GM21367 (cell line): ENCODE data around the gene RAB44.
"Not testable (repeated sequence)": the region's sequence is repeated elsewhere in the genome, so short reads cannot be mapped to it uniquely, and the experiment has no call there.

ENCODE experiments used
- ATAC-seq: cut with Tn5 transposase; IDR thresholded peaks from one replicate; pipeline ENCODE4 v1.9.1; 2021; ENCODE audit not compliant: unreplicated experiment

RAB44 gene, protein sequence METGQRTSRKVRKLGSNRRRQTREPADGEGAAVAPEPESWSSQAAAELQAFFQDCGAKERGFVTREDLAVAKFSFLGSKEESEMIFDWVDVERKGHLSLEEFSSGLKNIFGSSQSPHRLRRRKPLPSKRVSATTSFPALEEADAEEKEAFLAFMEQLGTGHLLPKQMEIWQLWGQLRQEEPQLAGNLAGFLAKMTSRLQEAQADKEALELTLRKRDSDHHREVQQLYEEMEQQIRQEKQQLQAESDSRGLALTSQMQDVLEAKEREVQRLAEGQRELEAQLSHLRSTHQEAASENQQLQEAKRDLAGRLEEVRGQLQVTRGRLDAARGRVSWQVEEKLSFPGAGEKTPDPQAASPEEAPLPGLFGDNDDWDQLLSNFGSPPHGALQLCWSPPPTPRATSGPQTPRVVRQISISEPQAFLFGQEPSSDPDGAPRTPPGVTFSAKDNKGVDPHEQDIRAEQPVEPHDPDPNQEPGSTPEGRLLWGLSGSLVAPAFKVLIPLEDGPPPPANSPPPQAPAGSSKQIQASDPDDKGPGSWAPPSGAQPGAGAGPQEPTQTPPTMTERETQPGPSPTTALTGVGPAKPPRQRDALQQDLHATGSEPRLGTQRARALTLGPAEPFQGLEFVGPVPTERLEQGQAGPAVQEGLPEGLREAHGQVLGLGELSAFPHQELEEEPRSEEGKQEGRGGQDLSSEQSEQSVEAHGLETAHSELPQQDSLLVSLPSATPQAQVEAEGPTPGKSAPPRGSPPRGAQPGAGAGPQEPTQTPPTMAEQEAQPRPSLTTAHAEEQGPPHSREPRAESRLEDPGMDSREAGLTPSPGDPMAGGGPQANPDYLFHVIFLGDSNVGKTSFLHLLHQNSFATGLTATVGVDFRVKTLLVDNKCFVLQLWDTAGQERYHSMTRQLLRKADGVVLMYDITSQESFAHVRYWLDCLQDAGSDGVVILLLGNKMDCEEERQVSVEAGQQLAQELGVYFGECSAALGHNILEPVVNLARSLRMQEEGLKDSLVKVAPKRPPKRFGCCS

DNA sequence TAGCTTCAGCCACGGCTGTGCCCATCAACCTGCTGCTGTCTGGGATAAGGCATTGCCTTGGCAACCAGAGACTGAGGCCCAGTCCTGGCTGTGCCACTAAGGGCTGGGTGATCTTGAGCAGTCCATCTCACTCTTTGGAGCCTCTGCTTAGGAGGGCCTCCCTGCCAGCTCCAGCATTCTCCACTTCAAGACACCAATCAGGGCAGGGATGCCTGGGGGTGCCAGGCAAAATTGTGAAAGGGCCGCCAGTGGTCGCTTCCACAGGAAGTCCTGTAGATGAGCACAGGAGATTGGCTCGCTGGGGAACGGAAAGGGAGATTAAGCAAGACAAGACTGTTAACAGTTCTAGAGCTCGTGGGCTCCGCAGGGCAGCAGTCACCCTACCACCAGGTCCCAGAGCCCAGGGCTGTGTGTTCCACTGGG, at the start of gene RAB44:
RAB44 (plus strand) TSS at position 346 of the 423 bp plus-strand sequence. CDS start 6,410 bp downstream, outside the sequence.
- no peak for ATAC-seq

DNA sequence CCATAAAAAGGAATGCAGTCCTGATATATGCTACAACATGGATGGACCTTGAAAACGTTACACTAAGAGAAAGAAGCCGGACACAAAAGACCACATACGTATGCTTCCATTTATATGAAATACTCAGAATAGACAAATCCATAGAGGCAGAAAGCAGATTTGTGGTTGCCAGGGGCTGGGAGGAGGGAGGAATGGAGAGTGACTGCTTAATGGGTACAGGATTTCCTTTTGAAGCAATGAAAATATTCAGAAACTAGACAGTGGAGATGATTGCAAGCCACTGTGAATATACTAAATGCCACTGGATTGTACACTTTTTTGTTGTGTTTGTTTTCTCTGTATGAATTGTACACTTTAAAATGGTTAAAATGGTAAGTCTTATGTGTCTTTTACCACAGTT, 48.5 kb upstream of the RAB44 start:
- ATAC-seq: no peak

DNA sequence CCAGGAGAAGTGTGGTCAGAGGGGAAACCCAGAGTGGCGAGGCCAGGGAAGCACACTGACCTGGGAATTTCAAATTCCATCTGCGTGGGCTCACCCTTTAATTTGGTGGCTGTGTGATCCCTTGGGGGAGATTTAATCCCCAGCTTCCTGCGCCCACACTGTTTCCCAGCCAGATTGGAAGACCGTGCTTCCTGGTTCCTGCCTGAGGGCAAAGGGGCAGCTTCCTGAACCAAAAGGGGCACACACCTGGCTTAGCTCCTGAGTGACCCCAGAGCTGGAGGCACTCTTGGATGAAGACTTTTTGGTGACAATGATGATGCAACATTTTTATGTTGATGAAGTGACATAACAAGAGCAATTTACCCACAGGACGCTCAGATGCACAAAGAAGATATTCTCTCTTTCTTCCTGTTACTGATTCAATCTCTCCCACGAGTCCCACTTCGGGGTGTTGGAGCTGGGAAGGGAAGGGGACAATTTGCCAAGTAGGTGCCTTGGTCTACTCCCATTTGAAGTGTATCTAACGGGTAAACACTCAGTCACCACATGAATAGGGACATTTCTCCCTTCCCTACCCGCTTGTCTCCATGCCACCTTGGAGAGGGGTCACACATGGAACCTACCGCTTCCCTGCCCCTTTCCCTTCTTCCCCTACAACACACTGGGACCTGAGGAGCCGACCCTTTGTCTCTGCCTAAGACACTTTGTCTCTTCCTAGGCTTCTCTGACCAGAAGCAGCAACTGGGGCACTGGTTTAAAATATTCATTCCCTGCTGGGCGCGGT, 47.7 kb upstream of the RAB44 start:
- ATAC-seq: no peak

DNA sequence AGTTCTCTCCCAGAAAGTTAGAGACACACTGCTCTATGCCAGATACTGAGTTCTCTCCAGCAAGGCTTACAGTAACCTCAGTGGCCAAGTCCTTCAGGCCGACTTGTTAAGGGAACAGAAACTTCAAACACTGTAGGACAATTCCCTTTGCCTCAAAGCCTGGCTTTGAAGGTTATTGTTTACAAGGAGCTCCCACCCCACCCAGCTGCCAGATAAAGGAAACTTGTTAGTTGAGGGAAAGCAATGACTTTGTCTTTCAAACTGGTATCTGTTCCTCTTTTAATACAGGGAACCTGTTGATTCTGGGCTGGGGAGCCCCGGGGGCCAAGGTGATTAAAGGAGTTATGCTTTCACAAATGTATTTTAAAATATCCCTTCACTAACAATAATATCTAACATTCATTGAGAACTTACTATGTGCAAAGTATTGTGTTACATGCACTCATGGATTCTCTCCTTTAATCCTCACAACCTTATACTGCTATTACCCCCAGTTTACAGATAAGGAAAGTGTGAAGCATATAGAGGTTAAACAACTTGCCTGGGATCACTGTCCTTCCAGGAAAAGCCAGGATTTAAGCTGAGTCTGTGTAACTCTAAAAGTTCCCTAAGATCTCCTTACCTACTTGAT, 46.7 kb upstream of the RAB44 start:
- no peak for ATAC-seq

DNA sequence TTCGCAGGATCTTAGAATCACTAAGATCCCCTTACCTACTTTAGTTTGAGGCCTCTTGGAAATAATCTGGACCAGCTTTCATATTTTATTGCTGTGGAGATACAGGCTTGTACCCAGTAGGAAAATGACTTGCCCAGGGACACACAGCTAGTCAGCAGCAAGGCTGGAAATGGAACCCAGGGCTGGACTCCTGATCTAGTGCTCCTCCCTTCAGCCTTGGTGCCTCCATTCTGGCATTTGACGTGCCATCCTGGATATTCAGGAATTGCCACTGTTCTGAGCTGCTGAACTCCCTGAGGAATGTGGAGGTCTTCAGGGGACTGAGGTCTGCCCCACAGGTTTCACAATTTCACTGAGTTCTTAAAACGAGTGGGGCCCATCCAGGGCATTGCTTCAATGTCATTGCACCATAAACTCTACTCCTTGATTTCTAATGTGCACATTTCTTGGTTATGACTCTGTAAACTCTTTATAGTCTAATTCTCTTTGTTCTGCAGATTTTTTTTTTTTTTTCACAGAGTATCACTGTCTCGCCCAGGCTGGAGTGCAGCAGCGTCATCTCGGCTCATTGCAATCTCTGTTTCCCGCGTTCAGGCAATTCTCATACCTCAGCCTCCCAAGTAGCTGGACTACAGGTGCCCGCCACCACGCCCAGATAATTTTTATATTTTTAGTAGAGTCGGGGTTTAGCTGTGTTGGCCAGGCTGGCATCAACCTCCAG, 45.8 kb upstream of the RAB44 start:
- ATAC-seq: no peak

DNA sequence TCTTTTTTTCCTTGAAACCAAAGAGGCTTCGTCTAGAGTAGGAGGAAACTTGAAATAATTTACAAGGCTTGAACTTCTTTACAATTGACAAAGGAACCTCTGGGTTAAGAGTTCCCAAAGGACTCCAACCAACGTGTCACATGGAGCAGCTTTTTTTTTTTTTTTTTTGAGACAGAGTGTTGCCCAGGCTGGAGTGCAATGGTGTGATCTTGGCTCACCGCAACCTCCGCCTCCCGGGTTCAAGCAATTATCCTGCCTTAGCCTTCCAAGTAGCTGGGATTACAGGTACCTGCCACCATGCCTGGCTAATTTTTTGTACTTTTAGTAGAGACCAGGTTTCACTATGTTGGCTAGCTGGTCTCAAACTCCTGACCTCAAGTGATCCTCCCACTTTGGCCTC, 43.2 kb upstream of the RAB44 start:
- ATAC-seq: not testable (repeated sequence)

DNA sequence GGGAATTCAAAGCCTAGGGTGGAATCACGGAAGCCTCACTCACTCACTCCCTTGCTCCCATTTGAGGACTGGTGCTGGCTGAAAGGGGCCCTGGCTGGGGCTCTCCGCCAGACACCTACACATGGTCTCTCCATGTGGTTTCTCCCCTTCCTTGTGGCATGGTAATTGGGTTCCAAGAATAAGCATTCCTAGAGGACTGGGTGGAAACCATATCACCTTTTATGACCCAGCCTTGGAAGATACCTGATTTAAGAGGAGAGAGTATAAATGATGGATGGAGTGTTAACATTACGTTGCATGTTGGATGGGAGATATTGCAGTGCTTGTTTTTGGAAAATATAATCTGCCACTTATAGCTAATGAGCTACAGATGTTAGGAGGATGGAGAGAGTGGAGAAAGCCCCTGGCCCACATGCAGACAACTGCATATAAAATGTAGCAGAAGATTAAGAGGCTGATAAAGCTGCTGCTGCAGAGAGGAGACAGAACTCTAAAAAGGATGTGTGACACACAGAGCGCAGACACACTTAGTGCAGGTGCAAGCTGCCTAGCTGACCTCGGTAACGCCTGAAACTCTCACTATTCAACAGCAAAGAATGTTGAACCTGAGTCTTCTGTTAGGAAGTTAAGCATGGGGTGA, 42.4 kb upstream of the RAB44 start:
- ATAC-seq: no peak

DNA sequence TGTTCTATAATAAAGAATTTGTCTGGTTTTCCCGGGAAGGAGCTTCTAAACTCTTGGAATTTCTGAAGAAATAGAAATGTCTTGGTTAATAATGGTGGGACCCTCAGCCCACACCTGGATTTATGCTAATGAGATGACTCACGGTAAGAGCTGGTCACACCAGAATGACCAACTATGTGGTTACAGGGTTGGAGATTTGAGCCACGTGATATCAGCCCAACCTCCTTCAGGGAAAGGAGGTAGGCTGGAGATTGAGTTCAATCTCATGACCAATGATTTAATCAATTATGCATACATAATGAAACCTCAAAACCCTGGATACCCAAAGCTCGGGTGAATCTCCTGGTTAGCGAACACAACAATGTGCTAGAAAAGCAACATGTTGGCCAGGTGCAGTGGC, 41.2 kb upstream of the RAB44 start:
- ATAC-seq: no peak

DNA sequence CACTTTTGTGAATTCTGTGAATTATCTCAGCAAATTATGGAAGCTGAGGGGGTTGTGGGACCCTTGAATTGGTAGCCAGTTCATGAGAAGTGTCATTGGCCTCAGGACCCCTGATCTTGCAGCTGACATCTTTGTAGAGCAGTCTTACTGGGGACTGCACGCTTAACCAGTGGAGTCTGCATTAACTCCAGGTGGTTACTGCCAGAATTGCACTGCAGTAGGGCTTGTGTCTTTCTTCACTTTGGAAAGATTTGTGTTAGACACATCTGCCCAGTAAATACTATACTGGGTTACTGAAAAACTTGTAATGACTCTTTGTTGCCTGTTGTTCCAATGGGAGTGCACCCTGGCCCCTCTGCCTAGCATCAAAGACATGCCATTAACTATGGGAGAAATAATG, 40.4 kb upstream of the RAB44 start:
- no peak for ATAC-seq

DNA sequence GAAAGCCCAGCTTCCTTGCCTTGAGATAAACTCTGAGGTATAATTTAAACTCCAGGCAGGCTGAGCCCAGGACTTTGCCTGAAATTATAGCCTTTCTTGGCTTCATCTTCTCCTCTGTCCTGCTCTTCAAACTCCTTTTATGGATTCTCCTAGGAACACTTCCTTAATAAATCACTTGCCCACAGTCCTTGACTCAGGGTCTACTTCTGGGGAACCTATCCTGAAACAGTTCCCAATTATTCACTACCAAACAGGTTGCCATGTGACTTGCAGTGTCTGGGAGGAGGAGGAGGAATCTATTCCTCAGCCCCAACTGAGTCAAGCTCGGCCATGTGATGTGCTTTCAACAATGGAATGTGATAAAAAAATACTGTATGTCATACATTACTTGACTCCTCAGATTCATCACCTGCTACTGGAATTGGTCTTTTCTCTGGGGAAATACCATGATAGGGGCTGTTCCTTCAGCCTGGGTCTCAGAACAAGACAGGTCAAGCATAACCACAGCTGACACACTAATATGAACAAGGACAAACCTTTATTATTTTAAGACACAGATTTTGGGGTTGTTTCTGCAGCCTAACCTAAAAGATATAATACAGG, 39.6 kb upstream of the RAB44 start:
- ATAC-seq: no peak

DNA sequence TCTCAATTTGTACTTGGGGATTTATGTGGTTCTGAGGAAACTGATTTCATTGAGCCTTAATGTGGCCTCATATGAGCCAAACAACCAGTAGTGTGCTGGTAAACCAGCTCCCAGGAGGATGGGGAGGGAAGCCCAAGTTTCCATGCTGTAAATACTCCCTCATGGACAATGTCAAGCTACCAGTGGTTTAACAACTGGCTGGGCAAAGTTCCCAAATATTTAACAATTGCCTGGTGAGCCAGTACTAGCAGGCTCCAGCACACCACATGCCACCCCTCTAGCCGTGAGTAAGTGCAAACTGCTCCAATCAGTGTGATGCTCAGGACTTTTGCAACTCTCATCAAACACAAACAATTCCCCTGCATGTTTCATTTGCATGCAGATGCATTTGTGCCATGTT, 38.4 kb upstream of the RAB44 start:
- ATAC-seq: no peak

DNA sequence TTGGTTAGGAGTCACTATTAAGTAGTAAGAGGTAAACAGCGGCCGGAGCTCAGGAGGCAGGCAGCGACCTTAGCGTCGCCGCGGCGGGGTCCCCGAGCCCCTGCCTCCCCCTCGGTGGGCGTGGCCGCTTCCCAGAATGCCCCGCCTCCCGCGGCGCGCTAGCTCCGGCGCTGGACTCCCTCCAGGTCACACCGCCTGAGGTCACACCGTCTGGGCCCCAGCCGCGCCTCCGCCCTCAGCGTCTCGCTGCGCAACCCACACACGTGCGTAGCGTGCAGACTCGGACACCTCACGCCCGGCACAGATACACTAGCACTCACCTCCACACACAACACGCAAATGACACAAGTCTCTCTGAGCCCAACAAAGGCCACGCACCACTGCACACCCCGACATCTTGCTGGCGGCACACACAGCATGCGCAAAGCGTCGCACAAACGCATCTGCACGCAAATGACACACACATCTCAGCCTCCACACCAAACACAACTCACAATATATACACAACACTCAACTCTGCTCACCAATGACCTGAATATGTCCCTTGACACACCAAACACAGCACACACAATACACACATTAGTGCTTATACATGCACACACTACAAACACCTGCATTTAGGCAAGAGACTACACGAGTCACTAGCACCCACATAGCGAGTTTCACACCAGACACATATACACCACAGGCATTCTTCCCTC, 36.7 kb upstream of the RAB44 start:
- no peak for ATAC-seq

DNA sequence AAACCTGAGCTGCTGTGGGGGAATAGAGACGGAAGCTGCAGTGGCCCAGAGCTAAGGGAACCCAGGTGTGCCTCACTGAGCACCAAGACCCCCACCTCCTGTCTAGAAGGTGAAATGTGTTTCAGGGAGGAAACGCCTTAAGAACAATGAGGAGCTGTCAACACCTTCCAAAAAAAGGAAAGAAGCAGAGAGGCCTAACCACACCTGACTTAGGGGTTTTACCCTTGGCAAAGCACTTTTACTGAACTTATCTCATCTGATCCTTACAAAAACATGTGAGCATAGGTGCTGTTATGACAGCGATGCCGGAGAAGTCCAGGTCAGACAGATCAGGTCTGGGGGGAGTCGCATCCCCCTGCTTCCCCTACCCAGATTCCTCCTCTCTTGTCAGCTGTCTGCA, 35.2 kb upstream of the RAB44 start:
- no peak for ATAC-seq

DNA sequence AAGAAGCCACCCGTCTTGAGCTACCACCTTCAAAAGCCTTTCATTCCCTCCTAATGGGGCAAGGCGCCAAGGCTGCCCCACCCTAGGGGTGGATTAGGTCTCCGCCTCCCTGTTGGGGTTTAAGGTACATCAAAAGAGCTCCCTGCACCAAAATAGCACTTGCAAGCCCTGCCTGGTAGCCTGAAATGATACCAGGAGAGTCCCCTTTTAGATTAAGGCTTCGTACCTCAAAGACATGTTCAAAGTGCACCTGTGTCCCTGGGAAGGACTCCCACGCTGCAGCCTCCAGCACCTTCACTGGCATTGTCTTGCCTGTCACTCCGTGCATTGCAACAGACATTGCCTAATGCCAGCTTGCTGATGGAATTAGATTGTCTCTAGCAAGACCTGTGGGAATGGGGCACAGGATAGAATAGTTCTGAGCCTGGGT, 34.8 kb upstream of the RAB44 start:
- ATAC-seq: no peak

DNA sequence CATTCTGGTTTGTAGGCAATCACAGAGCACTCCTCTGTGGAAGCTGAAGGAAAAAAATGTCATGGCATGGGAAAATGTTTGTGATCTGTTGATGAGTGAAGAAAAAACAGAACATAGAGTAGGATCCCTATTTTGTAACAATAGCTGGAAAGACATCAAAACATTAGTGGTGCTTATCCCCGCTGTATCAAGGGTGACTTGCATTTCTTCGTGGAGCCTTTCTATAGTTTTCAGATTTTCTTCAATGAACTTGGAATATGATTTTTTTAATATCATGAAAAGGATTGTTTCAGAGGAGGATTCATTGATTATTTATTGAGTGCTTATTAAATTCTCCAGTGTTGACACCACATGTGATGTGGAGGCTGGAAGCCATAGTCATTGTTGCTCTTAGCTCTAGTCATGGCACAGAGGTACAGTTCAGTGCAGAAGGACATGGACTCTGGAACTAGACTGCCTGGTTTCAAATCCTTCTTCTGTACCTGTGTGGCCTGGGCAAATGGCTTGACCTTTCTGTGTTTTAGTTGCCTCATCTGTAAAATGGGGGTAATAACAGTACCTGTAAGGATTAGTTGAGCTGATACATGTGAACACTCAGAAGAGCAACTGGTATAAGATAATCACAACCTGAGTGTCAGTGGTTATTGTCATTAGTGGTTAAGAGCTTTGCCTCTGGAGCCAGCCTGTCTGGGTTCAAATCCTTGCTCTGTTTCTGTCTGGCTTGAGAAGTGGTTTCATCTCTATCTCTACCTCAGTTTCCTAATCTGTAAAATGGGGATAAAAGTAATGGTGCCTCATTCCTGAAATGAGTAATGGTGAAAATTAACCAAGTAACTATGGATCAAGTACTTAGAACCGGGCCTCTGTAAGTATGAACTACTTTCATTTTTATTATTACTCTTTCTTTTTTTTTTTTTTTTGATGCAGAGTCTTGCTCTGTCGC, 33.9 kb upstream of the RAB44 start:
- ATAC-seq: no peak

DNA sequence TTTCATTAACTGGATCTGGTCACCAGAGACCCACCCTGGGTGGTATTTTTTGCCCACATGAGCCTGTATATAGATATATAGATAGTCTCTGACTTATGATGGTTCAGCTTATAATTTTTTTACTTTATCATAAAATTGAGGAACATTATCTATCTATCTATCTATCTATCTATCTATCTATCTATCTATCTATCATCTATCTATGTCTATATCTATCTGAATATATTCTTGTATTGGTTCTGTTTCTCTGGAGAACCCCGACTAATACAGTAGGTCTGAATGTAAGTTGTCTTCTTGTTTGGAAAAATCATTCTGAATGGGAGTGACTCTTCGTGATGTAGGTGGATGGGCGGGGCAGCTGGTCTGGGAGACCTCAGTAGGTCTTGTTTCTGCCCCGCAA, 32.4 kb upstream of the RAB44 start:
- ATAC-seq: no peak

DNA sequence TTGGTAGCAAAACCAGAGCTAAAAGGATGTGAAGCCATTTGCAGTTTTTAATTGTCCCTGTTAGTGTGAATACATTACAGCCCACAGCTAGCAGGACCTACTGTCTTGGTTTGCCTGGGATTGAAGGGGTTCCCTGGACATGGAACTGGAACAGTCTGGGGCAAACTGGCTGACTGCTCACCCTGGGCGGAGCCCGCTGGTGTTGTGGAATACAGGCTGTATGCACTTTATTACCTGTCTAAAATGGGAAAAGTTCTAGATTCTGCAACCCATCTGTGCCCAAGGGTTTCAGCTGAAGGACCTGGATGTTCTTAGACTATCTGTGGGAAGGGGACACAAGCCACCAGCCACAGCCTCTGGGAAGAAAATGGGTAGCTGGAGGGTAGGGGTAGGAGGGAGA, 31.3 kb upstream of the RAB44 start:
- ATAC-seq: no peak
